Fibroblast of villous mesenchyme (primary cell): ENCODE data around the gene MYL1. TPM values are rescaled to one million over a fixed set of nuclear protein-coding genes. Genes with fewer than 3 reads are reported as not detected.

Experiments
- DNase-seq: peaks from one replicate; pipeline ENCODE4 v3.0.0-alpha.2; 2010; ENCODE audit warnings: low read depth
- H3K4me3 ChIP-seq: 2 replicates; pipeline ENCODE4 v1.5.1; 2011; ENCODE audit warnings: low read depth, mild to moderate bottlenecking, low read length
- CTCF ChIP-seq: IDR thresholded peaks from 2 replicates; pipeline ENCODE4 v1.5.1; 2012; ENCODE audit warnings: low read depth, mild to moderate bottlenecking, low read length; ENCODE audit not compliant: insufficient read depth
- total RNA-seq: library from RNA; depleted of rRNA; stranded (reverse); fragments of >200 nt; gene quantifications from 2 replicates; pipeline ENCODE4 v1.2.3, GENCODE V29; 2012

The MYL1 gene
- total RNA-seq: not detected in 2 replicates

GRCh38 chr2:210315015-210315788 lies at the start of gene MYL1:
Gene MYL1, minus strand, starts transcription at chr2:210315174. Its CDS starts 132 bp downstream, at chr2:210315042.
- no peak for TF ChIP-seq CTCF
- no peak for DNase-seq
- H3K4me3 ChIP-seq: no peak within 1 kb of the TSS

GRCh38 chr2:210363876-210364275 lies 48.9 kb upstream of the MYL1 start:
- no peak for TF ChIP-seq CTCF
- DNase-seq: no peak

GRCh38 chr2:210363261-210363660 lies 48.3 kb upstream of the MYL1 start:
- no peak overlapping the region for H3K4me3 ChIP-seq
- no peak for DNase-seq
- no peak for TF ChIP-seq CTCF

More at GRCh38 chr2:210363876-210364275, 48.9 kb upstream of the MYL1 start:
- no peak overlapping the region for H3K4me3 ChIP-seq

GRCh38 chr2:210360412-210360811 lies 45.4 kb upstream of the MYL1 start:
- no peak overlapping the region for H3K4me3 ChIP-seq
- TF ChIP-seq CTCF: no peak
- no peak for DNase-seq

GRCh38 chr2:210356944-210357343 lies 42.0 kb upstream of the MYL1 start:
- DNase-seq: no peak
- no peak for TF ChIP-seq CTCF
- no peak overlapping the region for H3K4me3 ChIP-seq

- no peak overlapping the region for H3K4me3 ChIP-seq
- DNase-seq: no peak
- no peak for TF ChIP-seq CTCF
Observed at GRCh38 chr2:210337159-210337558, 22.2 kb upstream of the MYL1 start.

- DNase-seq: no peak
- TF ChIP-seq CTCF: no peak
- H3K4me3 ChIP-seq: no peak overlapping the region
Observed at GRCh38 chr2:210324906-210325305, 9.9 kb upstream of the MYL1 start.
